Measurements from ENCODE around the gene SLC44A2. TPM values are rescaled to one million over a fixed set of nuclear protein-coding genes. Genes with fewer than 3 reads are reported as not detected.
A peak's percentile ranks its signal among the peaks of the same experiment; 100 is the strongest.

Gene SLC44A2
- total and polyA plus RNA-seq, 2 of the 13 experiments (the other 11 are each of a cell fraction or from before 2014, with no cell fraction given), result 2.4 to 5.6 TPM

GRCh38 chr19:10602330-10603083 is 22.8 kb upstream of the SLC44A2 start (continued):
- TF ChIP-seq TOPORS (CRISPR knock-in tag; IDR thresholded peaks at IDR 0.05) (no peak), ZFAT (CRISPR knock-in tag; conservative IDR thresholded peaks at IDR 0.05) (no peak), ZNF570 (CRISPR knock-in tag; IDR thresholded peaks at IDR 0.05; ENCODE audit: borderline replicate concordance) (no peak), RFX1 (IDR thresholded peaks at IDR 0.05) (no peak), ZNF562 (CRISPR knock-in tag; IDR thresholded peaks at IDR 0.05; ENCODE audit: borderline replicate concordance) (no peak), PAF1 (CRISPR knock-in tag; IDR thresholded peaks at IDR 0.05) (no peak), NCOA1 (CRISPR knock-in tag; IDR thresholded peaks at IDR 0.05) (no peak), ZNF737 (CRISPR knock-in tag; IDR thresholded peaks at IDR 0.05; ENCODE audit: borderline replicate concordance) (no peak), NCOA2 (CRISPR knock-in tag; IDR thresholded peaks at IDR 0.05) (no peak), ZGPAT (CRISPR knock-in tag; IDR thresholded peaks at IDR 0.05) (0 out of 2 replicates have a peak, but pooled peaks have one; percentile 34), IRF9 (CRISPR knock-in tag; IDR thresholded peaks at IDR 0.05; ENCODE audit: borderline replicate concordance) (no peak), ZBTB44 (CRISPR knock-in tag; IDR thresholded peaks at IDR 0.05) (no peak), ZNF574 (CRISPR knock-in tag; IDR thresholded peaks at IDR 0.05) (peak; percentile 3; the same call in 1 of the 2 replicates), PATZ1 (CRISPR knock-in tag; IDR thresholded peaks at IDR 0.05) (peak; percentile 31; the same call in 1 of the 2 replicates), ZNF382 (CRISPR knock-in tag; IDR thresholded peaks at IDR 0.05; ENCODE audit: borderline replicate concordance) (no peak), ZNF546 (CRISPR knock-in tag; conservative IDR thresholded peaks at IDR 0.05) (no peak), CREBL2 (CRISPR knock-in tag; IDR thresholded peaks at IDR 0.05; ENCODE audit: borderline replicate concordance) (no peak), NR1H2 (CRISPR knock-in tag; IDR thresholded peaks at IDR 0.05; ENCODE audit: borderline replicate concordance, low read depth) (no peak)

Data from HepG2 (cell line).